A673 (cell line): ENCODE results near the gene ZSCAN21.

Source experiments
- EZH2 ChIP-seq: fragments of 200-600 bp; sonication (generic); IDR thresholded peaks from 2 replicates; pipeline ENCODE4 v1.6.1; 2017; ENCODE audit warnings: borderline replicate concordance, low read depth, mild to moderate bottlenecking, mixed read lengths, antibody characterized with exemption, low read length; ENCODE audit not compliant: poor library complexity, severe bottlenecking
- TF ChIP-seq, protein P1 (sequence below): fragments of 300-800, 200-600 bp; sonication (generic); conservative IDR thresholded peaks from 2 replicates; pipeline ENCODE4 v1.5.1; 2017; ENCODE audit warnings: low read depth, mild to moderate bottlenecking, antibody characterized with exemption, low read length, moderate library complexity, mixed read lengths

DNA sequence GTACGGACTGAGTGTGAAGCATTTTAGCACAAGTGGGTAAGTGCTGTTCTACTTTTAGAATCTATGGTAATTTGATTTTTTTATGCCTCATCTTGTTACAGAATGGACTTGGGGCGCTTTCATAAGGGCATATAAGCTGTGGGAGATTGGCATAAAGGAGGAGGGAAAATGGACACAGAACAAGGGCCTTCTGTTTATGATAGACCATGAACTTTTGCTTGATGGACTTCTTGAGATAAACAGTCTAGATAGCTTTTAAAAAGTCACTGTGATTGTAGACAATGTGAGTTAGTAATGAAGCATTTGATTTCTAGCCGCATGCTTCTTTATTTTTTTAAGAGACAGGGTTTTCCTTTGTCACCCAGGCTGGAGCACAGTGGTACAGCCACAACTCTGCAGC lies 2.0 kb downstream of the ZSCAN21 start:
- TF ChIP-seq EZH2 = no peak
- TF ChIP-seq, protein P1, sequence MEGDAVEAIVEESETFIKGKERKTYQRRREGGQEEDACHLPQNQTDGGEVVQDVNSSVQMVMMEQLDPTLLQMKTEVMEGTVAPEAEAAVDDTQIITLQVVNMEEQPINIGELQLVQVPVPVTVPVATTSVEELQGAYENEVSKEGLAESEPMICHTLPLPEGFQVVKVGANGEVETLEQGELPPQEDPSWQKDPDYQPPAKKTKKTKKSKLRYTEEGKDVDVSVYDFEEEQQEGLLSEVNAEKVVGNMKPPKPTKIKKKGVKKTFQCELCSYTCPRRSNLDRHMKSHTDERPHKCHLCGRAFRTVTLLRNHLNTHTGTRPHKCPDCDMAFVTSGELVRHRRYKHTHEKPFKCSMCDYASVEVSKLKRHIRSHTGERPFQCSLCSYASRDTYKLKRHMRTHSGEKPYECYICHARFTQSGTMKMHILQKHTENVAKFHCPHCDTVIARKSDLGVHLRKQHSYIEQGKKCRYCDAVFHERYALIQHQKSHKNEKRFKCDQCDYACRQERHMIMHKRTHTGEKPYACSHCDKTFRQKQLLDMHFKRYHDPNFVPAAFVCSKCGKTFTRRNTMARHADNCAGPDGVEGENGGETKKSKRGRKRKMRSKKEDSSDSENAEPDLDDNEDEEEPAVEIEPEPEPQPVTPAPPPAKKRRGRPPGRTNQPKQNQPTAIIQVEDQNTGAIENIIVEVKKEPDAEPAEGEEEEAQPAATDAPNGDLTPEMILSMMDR = no peak
